ENCODE data around the gene PWWP2B. TPM values are rescaled to one million over a fixed set of nuclear protein-coding genes. Genes with fewer than 3 reads are reported as not detected.

Gene PWWP2B
- total RNA-seq, 2 donors from 2014 or later = 51.9 to 55.3 TPM

DNA sequence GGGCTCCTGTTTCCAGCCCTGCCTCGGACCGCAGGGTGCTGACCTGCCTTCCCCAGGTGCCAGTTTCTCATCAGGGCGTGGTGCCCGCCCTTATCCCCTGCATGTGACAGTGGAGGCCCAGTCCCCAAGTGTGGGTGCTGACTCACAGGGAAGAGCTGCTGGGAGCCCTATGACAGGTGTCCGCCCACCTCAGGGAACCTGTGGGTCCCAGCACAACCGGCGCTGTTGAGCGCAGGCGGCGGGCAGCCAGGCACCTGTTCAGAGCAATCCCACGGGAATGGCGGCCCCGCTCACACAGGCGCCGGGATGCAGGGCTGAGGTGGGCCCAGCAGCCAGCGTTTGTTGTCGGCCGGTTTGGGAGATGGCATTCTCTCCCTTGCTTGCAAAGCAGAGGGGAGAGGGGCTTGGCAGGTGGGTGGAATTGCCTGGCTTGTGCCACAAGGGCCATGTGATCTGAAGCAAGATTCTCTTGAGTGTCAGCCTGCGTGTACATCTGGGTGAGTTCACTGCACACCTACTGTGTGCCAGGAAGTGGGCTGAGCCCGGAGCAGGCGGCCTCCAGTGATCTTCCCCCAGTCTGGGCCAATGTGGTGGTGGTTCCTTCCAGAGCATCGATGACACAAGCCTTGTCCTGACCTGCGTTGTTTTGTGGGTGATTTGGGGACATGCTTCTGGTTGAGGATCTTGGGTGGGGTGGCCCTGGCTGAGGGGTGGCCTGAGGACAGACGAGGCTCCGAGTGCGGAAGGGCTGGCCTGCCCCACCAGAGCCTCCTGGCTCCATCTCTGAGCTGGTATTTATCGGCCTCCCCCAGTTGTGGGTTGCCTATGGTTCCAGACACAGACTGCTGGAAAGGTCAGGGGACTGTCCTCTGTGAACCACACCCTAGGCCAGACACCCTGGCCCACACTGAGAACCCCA is 2.4 kb downstream of the PWWP2B start:
- intact Hi-C loops (cut with DNase I, micrococcal nuclease) = loop anchor here in 1 of 2 donors (10.0 kb wide), 1 partner anchor 235 kb away; no protein-coding TSS in a partner anchor
- peak; percentile 73 to 94 for DNase-seq
- ATAC-seq = peak; percentile 41

DNA sequence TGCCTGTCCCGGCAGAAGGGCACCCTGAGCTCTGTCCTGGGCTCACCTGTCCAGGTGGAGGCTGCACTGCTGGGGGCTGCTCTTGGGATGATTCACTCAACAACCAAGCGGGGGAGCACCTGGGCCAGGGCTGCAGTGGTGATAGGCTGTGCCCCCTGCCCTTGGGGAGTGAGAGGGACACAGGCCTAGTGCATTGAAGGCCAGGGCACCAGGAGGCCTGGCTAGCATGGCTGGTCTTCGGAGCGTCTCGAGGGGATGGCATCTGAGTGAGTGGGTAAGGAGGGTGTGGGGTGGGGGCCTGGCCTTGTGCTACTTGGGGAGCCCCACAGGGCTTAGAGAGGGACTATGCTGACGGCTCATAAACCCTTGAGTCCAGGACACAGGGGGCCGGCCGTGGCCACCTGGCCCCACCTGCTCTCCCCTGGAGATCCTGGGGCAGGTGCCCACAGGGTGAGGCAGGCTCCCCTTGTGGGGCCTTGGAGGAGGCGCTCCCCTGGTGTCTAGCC is 3.1 kb downstream of the PWWP2B start:
- no peak for ATAC-seq
- intact Hi-C loops (cut with DNase I, micrococcal nuclease) = no loop called here
- DNase-seq = peak; percentile 42 to 50

DNA sequence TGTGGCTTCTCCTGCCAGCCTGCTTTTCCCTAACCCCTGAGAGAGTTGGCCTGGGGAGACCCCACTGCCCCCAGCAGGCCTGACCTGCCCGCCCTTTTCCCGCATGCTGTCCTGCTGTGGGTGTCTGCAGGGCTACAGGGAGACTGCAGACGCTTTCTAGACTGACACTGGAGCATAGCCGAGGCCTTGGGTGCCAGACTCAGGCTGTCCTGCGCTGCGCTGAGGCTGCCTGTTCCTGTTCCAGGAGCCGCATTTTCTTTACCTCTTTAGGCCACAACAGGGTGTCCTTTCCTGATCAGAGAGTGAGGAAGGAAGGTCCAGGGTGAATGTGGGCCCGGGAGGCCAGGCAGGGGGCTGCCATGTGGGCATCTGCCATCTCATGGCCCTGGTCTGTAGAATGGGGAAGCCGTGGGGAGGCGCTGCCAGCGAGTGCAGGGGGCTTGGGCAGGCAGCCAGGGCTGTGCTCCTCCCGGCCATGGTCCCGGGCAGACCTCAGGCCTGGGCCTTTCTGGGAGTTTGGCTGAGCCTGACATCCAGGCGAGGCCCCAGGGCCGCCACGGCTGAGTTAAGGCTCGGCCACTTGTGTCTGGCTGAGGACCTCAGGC is 3.6 kb downstream of the PWWP2B start:
- ATAC-seq = no peak

DNA sequence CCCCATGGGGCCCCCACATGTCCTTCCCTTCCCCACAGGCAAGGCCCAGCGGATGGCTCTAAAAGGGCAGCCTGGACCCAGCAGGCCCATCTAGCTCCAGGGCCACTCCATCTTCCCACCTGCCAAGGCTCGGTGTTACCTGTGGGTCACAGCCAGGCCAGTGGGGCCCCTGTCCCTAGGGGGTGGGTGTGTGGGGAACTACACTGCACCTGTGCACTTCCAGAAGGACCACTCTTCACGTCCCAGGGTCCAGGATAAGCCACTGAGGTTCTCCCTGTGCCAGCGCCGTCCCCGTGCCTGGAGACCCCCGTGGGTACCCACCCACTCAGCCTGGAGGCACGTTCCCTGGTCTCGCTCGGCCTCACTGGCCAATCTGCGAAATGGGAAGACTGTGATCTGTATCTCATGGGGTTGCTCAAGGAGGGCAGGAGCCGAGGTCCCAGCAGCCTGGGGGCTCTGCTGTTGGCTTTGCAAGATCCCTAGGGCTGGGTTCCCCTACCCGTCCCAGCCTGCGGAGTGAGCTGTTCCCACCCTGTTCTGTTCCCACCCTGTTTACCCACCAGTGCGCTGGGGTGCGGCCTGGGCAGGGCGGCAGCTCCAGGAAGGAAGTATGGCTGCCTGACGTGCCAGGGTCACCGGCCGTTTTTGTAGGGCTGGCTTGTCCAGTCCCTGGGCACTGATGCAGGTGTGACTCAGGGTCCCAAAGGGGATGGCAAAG is 4.6 kb downstream of the PWWP2B start:
- ATAC-seq (peak; percentile 65), DNase-seq (peak; percentile 86 to 92)
- intact Hi-C loops (cut with DNase I, micrococcal nuclease) = no loop called here

More for the DNA sequence above, 3.6 kb downstream of the PWWP2B start:
- intact Hi-C loops (cut with DNase I, micrococcal nuclease) = no loop called here
- DNase-seq = peak; percentile 36 to 37

DNA sequence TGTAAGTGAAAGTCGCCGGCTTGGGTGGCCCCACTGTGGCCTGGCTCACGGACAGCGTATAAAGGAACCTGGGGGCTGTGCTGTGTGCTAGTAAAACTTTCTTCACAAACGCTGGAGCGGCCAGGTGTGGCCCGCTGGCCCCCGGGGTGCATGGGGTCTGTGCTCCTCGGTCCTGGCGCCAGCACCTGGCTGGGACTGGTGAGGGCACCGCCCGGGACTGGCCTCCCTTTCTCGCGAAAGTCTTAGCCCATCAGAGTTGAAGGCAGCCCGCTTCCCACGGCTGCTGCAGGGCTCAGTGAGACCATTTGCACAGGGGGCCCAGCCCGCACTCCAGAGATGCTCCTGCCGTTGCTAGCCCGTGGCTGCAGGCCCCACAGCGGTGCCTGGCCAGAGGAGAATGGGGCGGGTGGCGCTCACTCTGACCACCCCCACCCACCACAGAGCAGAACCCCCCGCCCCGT is 5.8 kb downstream of the PWWP2B start:
- DNase-seq = peak in 1 of 2 donors; percentile 9

DNA sequence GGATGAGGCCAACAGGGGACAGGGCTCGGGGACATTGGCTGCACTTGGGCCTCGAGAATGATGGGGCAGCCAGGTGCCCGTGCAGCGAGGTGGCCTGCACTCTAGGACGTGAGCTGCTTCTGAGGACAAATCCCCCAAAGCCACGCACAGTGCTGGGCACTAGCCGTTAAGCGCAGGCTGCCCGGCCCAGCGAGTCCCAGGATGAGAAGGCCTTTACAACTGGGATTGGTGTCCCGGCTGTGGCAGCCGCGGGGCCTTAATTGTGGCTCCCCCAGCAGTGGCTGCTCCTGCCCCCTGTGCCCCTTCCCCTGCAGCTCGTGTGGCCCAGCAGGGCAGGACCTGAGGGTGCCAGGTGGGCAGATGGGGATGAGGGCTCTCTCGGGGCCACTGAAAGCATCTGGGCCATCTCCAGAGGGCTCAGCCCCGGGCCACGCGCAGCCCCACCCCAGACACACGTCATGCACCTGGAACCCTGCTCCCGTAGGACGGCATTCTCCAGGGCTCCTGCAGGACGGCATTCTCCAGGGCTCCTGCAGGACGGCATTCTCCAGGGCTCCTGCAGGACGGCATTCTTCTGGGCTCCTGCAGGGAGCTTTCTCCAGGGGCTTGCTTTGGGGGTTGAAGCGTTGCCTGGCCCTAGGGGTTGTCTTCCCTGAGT is 6.6 kb downstream of the PWWP2B start:
- ATAC-seq (no peak), DNase-seq (peak; percentile 39 to 59)
- intact Hi-C loops (cut with DNase I, micrococcal nuclease) = no loop called here

More for the DNA sequence above, 5.8 kb downstream of the PWWP2B start:
- intact Hi-C loops (cut with DNase I, micrococcal nuclease) = no loop called here
- ATAC-seq = no peak

DNA sequence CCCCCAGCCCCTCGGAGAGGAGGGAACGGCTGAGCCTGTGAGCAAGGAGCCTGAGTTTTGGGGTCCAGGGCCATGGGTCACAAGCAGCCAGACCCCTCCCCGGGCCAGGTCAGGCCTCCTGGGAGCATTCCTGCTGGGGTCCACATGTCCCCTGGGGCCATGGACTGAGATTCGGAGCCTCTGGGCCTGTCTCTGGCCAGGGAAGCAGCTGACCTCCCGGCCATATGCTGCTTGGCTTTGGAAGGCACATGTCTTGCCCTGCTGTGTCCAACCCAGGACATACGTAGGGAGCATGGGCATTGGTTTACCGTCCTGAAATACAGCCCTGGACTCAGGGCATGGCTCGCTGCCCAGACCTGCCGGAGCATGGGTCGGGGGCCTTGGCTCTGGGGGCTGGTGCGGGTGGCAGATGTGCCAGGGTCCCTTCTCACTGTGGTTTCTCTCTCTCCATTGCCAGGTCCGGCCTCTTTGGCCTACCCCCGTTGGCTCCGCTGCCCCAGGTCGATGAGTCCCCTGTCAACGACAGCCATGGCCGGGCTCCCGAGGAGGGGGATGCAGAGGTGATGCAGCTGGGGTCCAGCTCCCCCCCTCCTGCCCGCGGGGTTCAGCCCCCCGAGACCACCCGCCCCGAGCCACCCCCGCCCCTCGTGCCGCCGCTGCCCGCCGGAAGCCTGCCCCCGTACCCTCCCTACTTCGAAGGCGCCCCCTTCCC is 7.3 kb downstream of the PWWP2B start:
- ATAC-seq (no peak), DNase-seq (peak in 1 of 2 donors; percentile 13)
- intact Hi-C loops (cut with DNase I, micrococcal nuclease) = no loop called here

DNA sequence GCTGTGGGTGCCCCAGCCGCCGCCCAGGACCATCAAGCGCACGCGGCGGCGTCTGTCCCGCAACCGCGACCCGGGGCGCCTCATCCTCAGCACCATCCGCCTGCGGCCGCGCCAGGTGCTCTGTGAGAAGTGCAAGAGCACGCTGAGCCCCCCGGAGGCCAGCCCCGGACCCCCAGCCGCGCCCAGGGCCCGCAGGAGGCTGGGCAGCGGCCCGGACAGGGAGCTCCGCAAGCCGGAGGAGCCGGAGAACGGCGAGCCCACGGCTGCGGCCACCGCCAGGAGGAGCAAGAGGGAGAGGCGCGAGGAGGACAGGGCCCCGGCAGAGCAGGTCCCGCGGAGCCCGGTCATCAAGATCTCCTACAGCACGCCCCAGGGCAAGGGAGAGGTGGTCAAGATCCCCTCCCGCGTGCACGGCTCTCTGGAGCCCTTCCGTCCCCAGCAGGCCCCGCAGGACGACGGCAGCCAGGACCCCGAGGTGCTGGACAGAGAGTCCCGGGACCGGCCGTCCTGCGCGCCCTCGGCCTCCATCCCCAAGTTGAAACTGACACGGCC is 8.0 kb downstream of the PWWP2B start:
- intact Hi-C loops (cut with DNase I, micrococcal nuclease) = no loop called here
- ATAC-seq = no peak
- peak in 1 of 2 donors; percentile 20 for DNase-seq

DNA sequence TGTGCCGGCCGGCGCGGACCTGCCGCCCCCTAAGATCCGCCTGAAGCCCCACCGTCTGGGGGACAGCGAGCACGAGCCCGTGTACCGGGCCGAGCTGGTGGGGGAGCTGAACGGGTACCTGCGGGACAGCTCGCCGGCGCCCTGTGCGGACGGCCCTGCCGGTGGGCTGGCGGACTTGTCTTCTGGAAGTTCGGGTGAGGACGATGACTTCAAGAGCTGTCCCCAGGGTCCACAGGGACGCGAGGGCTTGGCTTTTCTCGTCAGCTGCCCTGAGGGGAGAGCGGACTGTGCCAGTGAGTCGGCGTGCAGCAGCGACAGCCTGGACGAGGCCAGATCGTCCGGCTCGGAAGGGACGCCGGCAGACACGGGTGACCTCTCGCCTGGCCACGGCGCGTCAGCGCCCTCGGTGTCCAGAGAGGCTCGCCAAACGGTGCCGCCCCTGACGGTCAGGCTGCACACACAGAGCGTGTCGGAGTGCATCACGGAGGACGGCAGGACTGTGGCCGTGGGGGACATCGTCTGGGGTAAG is 8.5 kb downstream of the PWWP2B start:
- intact Hi-C loops (cut with DNase I, micrococcal nuclease) = no loop called here
- DNase-seq = no peak
- ATAC-seq = no peak

DNA sequence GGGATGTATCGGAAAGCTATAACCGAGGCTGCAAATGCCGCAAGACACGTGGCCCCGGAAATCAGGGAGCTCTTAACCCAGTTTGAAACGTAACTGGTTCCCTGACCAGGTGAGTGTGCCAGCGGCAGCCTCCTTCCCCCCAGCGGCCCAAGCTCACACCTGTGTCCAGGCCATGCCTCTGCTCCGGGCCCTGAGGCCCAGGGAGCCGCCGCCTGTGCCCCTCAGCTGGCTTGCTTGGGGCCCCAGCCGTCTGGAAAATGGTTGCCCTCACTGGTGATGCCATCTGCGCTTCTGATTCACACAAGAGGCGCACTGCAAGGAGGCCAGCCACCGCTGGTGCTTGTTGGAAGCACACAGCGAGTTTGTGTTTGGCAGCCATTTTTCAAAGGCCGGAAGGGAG is 9.2 kb downstream of the PWWP2B start:
- DNase-seq = no peak
- no peak for ATAC-seq
- intact Hi-C loops (cut with DNase I, micrococcal nuclease) = no loop called here

DNA sequence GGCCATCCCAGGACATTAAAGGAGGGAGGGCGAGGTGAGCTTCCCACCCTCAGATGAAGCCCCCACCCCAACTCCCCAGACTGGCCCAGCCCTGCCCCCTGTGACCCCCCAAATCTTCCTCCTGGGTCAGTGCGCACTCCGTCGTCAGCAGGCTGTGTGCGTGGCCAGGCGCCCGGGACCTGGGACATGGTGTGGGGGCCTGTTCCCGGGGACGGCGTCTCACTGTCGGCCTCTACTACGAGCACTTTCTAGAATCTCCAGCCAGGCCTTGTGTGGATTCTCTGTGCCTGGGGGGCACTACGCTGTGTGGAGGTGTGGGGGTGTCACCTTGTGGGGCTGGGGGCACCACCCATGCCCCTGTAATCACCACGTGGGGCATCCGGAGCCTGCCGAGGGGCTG is 9.8 kb downstream of the PWWP2B start:
- DNase-seq (no peak), ATAC-seq (no peak)
- intact Hi-C loops (cut with DNase I, micrococcal nuclease) = no loop called here

DNA sequence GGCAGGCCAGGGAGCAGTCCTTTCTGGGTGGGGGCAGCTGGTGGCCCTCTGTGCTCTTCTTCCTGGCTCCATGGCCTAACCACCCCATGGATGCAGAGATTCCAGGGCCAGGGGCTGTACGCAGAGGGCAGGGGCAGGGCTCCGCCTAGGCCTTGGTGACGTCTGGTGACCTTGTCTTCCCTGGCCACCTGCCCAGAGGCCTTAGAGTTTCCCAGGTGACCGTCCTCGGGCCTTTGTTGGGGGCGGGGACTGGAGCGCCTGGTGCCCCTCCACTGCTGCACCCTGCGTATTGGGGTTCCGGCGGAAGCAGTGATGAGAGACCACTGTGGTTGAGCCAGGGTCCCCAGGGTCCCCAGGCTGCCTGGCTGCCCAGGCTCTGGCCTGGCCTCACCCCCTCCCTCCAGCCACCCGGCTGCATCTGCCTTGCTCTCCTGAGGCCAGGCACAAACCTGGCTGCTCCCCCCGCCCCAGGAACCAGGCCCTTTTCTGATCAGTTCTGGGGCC is 10.3 kb downstream of the PWWP2B start:
- peak; percentile 91 to 93 for DNase-seq
- intact Hi-C loops (cut with DNase I, micrococcal nuclease) = no loop called here
- peak; percentile 57 for ATAC-seq

DNA sequence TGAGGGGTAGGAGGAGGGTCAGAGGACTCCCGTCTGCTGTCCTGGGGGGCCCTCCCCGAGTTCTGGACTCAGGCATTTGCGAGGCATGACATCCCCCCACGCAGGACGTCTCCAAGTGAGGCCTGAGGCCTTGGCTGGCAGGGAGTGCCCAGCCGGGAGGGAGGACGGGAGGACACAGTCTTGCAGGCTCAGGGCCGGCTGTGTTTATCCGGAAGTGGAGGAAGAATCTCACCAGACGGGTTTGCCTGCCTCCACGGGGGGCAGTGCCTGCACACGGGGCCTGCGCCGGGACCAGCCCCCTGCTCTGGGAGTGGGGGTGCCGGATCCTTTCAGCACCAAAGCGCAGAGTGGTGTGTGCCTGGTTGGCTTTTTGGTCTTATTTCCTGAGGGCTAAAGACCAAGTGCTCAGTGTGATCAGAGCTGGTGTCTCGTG is 10.9 kb downstream of the PWWP2B start:
- intact Hi-C loops (cut with DNase I, micrococcal nuclease) = no loop called here
- ATAC-seq (peak; percentile 73), DNase-seq (peak; percentile 88 to 94)

DNA sequence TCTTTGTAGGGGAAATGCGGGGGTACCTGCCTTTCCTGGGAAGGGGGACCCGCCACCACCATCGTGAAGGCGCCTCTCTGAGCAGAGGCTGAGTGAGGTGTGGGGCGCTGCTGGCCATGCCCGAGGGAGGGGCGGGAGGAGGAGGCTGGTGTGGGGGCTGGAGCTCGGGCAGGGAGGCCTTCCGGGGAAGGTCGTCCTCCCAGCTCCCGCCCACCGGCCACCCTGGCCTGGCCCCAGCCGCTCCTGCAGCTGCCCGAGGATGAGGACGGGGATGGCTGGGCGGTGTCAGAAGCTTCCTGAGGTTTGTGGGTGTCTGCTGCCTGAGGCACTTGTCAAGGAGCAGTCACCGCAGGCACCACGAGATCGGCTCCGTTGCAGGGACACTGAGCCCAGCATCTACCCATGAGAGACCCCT is 11.4 kb downstream of the PWWP2B start:
- intact Hi-C loops (cut with DNase I, micrococcal nuclease) = no loop called here
- peak; percentile 43 for ATAC-seq
- DNase-seq = peak; percentile 68 to 80

DNA sequence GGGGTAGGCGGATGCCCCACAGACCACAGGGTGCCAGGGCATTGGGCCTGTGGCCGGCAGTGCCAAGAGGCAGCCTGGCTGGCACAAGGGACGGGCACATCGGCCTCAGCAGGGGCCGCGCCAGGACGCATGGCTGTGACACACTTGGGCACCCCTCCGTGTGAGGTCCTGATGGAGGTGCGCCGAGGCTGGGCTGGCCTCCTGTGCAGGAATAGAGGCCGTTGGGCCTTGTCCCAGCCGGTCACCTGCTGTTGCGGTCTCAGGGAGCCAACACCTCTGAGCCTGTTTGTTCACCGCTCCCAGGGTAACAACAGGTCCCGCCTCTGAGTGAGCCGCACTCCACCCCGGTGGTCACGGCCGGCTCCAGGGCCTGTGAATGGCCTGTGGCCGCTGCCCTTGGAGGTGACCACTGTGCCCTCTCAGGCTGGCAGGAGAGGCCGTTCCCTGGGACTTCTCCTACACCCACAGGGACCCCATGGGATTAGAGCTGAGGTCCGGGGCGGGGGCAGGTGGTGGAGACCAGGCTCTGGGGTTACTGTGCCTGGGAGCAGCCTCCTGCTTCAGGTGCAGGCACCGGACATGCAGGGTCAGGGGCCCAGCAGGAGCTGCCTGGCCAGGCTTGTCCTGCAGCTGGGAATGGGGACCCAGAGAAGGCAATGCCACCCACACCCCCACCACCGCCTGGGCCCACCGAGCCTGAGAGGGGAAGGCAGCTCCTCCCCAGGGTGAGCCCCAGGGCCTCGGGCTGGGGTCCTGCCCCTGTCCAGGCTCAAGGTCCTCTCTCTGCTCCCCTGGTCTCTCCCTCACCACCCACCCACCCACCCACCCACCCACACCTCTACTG is 12.0 kb downstream of the PWWP2B start:
- intact Hi-C loops (cut with DNase I, micrococcal nuclease) = no loop called here
- peak; percentile 82 for DNase-seq
- ATAC-seq = peak; percentile 62

DNA sequence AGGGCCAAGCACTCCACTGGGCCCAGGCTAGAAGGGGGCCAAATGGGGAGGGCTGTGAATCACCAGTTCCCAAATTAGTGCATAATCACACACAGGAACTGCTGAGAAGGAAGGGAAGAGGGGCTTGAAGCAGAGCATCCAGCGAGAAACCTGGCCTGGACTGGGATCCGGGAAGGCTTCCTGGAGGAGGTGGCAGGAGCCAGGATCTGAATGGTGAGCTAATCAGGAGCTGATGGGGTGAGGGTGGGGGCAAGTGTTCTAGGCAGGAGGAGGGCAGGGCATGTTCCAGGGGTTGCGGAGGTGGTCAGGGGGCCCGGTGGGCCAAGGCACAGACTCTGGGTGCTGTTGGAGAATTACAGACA is 12.6 kb downstream of the PWWP2B start:
- no peak for ATAC-seq
- intact Hi-C loops (cut with DNase I, micrococcal nuclease) = no loop called here
- DNase-seq = no peak
